Duodenal mucosa (tissue), 2 donors: ENCODE results near the gene MACF1.

Source experiments
- H3K27ac ChIP-seq: one replicate; pipeline ENCODE4 v1.7.0; 2013; ENCODE audit warnings: low read depth, low read length
- H3K27me3 ChIP-seq, 2 donors: one replicate each; pipeline ENCODE4 v1.7.0; 2013; ENCODE audit warnings: low read length in 2 of 2, control low read depth in 1 of 2; ENCODE audit not compliant: insufficient read depth in 2 of 2, control insufficient read depth in 1 of 2
- H3K36me3 ChIP-seq, 2 donors: one replicate each; pipeline ENCODE4 v1.7.0; 2013; ENCODE audit warnings: low read length in 2 of 2, control low read depth in 1 of 2; ENCODE audit not compliant: insufficient read depth in 2 of 2, control insufficient read depth in 1 of 2
- H3K4me1 ChIP-seq, 2 donors: one replicate each; pipeline ENCODE4 v1.7.0; 2013; ENCODE audit warnings: low read length in 2 of 2, control low read depth in 1 of 2; ENCODE audit not compliant: insufficient read depth in 2 of 2, control insufficient read depth in 1 of 2
- H3K4me3 ChIP-seq, 2 donors: one replicate each; pipeline ENCODE4 v1.7.0; 2013; ENCODE audit warnings: low read length in 2 of 2, low read depth in 1 of 2
- H3K9ac ChIP-seq, 2 donors: one replicate each; pipeline ENCODE4 v1.7.0; 2013; ENCODE audit warnings: low read length in 2 of 2, low read depth in 1 of 2
- H3K9me3 ChIP-seq, 2 donors: one replicate each; pipeline ENCODE4 v1.7.0; 2013; ENCODE audit warnings: low read length in 2 of 2, control low read depth in 1 of 2; ENCODE audit not compliant: control insufficient read depth in 1 of 2

Gene MACF1

GRCh38 chr1:39266269-39266668 lies 61.8 kb downstream of the MACF1 start:
- H3K9ac ChIP-seq, result no peak overlapping the region
- no peaks in the 10 kb centered on the region for H3K27me3 ChIP-seq
- H3K27ac ChIP-seq, result no peak overlapping the region
- H3K4me3 ChIP-seq, result no peak overlapping the region
- peaks cover 11 to 12% of the 10 kb centered on the region in 2 donors for H3K4me1 ChIP-seq
- no peaks in the 10 kb centered on the region for H3K9me3 ChIP-seq
- no peaks in the 10 kb centered on the region for H3K36me3 ChIP-seq

GRCh38 chr1:39266792-39267191 lies 62.3 kb downstream of the MACF1 start:
- Histone ChIP-seq H3K4me1 (peaks cover 11 to 17% of the 10 kb centered on the region in 2 donors), H3K4me3 (no peak overlapping the region), H3K27ac (no peak overlapping the region), H3K27me3 (no peaks in the 10 kb centered on the region), H3K36me3 (no peaks in the 10 kb centered on the region), H3K9me3 (no peaks in the 10 kb centered on the region), H3K9ac (no peak overlapping the region)

GRCh38 chr1:39268112-39268581 lies 63.7 kb downstream of the MACF1 start:
- H3K4me3 ChIP-seq, result peak overlapping the region in 1 of 2 donors; percentile 7
- no peaks in the 10 kb centered on the region for H3K36me3 ChIP-seq
- H3K9me3 ChIP-seq, result no peaks in the 10 kb centered on the region
- H3K27ac ChIP-seq, result no peak overlapping the region
- peaks cover 19 to 28% of the 10 kb centered on the region in 2 donors for H3K4me1 ChIP-seq
- H3K27me3 ChIP-seq, result no peaks in the 10 kb centered on the region
- H3K9ac ChIP-seq, result peak overlapping the region in 1 of 2 donors; percentile 13

- Histone ChIP-seq H3K4me1 (peaks cover 19 to 28% of the 10 kb centered on the region in 2 donors), H3K4me3 (no peak overlapping the region), H3K9ac (no peak overlapping the region), H3K27ac (no peak overlapping the region), H3K27me3 (no peaks in the 10 kb centered on the region), H3K36me3 (no peaks in the 10 kb centered on the region), H3K9me3 (no peaks in the 10 kb centered on the region)
Observed at GRCh38 chr1:39268906-39269305, 64.4 kb downstream of the MACF1 start.

DNA sequence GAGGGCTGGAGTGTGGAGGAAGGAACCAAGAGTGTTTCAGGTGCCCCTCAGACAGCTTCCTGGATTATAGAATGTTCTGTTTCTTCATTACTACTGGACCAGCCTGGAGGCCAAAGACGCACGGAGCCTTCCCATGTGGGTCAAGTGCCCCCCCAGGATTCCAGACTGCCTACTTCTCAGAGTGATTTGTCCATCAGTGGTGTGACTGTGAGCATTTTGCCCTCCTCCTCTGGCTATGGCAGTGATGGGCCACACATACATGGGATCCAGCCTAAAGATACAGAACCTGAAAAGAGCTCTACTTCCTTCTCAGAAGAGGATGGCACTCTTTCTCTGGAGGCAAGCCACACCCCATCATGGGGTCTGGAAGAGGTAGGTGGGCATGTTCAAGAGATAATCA lies 64.9 kb downstream of the MACF1 start:
- no peak overlapping the region for H3K27ac ChIP-seq
- H3K4me1 ChIP-seq, result peaks cover 19 to 28% of the 10 kb centered on the region in 2 donors
- H3K9me3 ChIP-seq, result no peaks in the 10 kb centered on the region
- no peak overlapping the region for H3K4me3 ChIP-seq
- H3K9ac ChIP-seq, result no peak overlapping the region
- no peaks in the 10 kb centered on the region for H3K27me3 ChIP-seq
- no peaks in the 10 kb centered on the region for H3K36me3 ChIP-seq

- H3K4me1 ChIP-seq, result peaks cover 19 to 28% of the 10 kb centered on the region in 2 donors
- H3K9me3 ChIP-seq, result no peaks in the 10 kb centered on the region
- H3K27ac ChIP-seq, result no peak overlapping the region
- H3K27me3 ChIP-seq, result no peaks in the 10 kb centered on the region
- no peak overlapping the region for H3K9ac ChIP-seq
- no peaks in the 10 kb centered on the region for H3K36me3 ChIP-seq
- no peak overlapping the region for H3K4me3 ChIP-seq
Observed at GRCh38 chr1:39269791-39270342, 65.4 kb downstream of the MACF1 start.

- Histone ChIP-seq H3K4me1 (peaks cover 19 to 28% of the 10 kb centered on the region in 2 donors), H3K27me3 (no peaks in the 10 kb centered on the region), H3K36me3 (no peaks in the 10 kb centered on the region), H3K4me3 (no peak overlapping the region), H3K9ac (no peak overlapping the region), H3K9me3 (no peaks in the 10 kb centered on the region), H3K27ac (no peak overlapping the region)
Observed at GRCh38 chr1:39270368-39270767, 65.9 kb downstream of the MACF1 start.

GRCh38 chr1:39272027-39272797 lies 67.7 kb downstream of the MACF1 start:
- no peaks in the 10 kb centered on the region for H3K9me3 ChIP-seq
- H3K27me3 ChIP-seq, result no peaks in the 10 kb centered on the region
- peaks cover 19 to 28% of the 10 kb centered on the region in 2 donors for H3K4me1 ChIP-seq
- no peak overlapping the region for H3K27ac ChIP-seq
- no peaks in the 10 kb centered on the region for H3K36me3 ChIP-seq
- no peak overlapping the region for H3K9ac ChIP-seq
- H3K4me3 ChIP-seq, result no peak overlapping the region

DNA sequence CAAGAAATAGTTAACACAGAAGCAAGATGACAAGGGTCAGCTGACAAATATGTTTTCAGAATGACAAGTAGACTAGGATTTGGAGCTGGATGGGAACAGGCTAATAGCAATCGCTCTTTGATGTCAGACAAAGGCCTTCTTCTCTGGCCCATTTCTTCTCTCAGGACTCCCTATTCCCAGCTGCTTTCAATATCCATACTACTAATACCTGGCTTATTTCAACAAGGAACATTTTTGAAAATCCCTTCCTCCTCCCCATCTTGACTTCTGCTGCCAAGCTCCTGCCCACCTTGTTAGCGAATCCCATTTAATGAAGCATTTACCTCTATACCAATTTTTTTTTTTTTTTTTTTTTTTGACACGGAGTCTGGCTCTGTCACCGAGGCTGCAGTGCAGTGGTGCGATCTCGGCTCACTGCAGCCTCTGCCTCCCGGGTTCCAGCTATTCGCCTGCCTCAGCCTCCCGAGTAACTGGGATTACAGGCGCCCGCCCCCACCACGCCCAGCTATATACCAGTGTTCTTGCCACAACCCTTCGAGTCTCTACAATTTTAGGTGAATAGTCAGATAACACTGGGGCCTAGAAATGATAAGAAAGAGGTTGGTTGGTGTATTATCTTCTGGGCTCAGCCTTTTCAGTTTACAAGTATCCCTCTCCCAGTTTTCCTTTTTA lies 68.4 kb downstream of the MACF1 start:
- no peak overlapping the region for H3K9ac ChIP-seq
- H3K36me3 ChIP-seq, result no peaks in the 10 kb centered on the region
- no peak overlapping the region for H3K27ac ChIP-seq
- no peak overlapping the region for H3K4me3 ChIP-seq
- H3K4me1 ChIP-seq, result peaks cover 19 to 28% of the 10 kb centered on the region in 2 donors
- no peaks in the 10 kb centered on the region for H3K9me3 ChIP-seq
- no peaks in the 10 kb centered on the region for H3K27me3 ChIP-seq

GRCh38 chr1:39275836-39276507 lies 71.5 kb downstream of the MACF1 start:
- no peaks in the 10 kb centered on the region for H3K36me3 ChIP-seq
- peaks cover 12 to 15% of the 10 kb centered on the region in 2 donors for H3K4me1 ChIP-seq
- H3K9ac ChIP-seq, result no peak overlapping the region
- H3K27ac ChIP-seq, result no peak overlapping the region
- H3K9me3 ChIP-seq, result no peaks in the 10 kb centered on the region
- H3K4me3 ChIP-seq, result no peak overlapping the region
- no peaks in the 10 kb centered on the region for H3K27me3 ChIP-seq
